Measurements from ENCODE around the gene CORT. TPM values are rescaled to one million over a fixed set of nuclear protein-coding genes. Genes with fewer than 3 reads are reported as not detected.

Gene CORT
- total RNA-seq, 4 donors from 2014 or later = 0.29 to 1.2 (median 0.33) TPM; not detected in 1

- H3K27ac ChIP-seq (replicated peaks in 1 of 4) = no peak overlapping the region
- H3K27me3 ChIP-seq = no peaks in the 10 kb centered on the region
- no peak for DNase-seq (ENCODE audit: extremely low spot score)
- no peaks in the 10 kb centered on the region for H3K36me3 ChIP-seq
- no peak overlapping the region for H3K4me3 ChIP-seq
- no peaks in the 10 kb centered on the region for H3K9me3 ChIP-seq
- no peak for TF ChIP-seq POLR2A (IDR thresholded peaks at IDR 0.05; ENCODE audit: low read depth)
- H3K4me1 ChIP-seq = peaks cover 7 to 27% (median 23%) of the 10 kb centered on the region in 4 donors
- WGBS = 78% methylated on average over 8 of the region's 8 CpGs
- intact Hi-C loops (cut with DNase I) = no loop called here
These were observed 29.5 kb downstream of the CORT start for GRCh38 chr1:10479296-10479695.

- no peaks in the 10 kb centered on the region for H3K36me3 ChIP-seq
- no peak for TF ChIP-seq POLR2A (IDR thresholded peaks at IDR 0.05; ENCODE audit: low read depth)
- no peak for TF ChIP-seq POLR2AphosphoS5 (IDR thresholded peaks at IDR 0.05)
- TF ChIP-seq EP300 (IDR thresholded peaks at IDR 0.05) = no peak
- TF ChIP-seq, protein P1, sequence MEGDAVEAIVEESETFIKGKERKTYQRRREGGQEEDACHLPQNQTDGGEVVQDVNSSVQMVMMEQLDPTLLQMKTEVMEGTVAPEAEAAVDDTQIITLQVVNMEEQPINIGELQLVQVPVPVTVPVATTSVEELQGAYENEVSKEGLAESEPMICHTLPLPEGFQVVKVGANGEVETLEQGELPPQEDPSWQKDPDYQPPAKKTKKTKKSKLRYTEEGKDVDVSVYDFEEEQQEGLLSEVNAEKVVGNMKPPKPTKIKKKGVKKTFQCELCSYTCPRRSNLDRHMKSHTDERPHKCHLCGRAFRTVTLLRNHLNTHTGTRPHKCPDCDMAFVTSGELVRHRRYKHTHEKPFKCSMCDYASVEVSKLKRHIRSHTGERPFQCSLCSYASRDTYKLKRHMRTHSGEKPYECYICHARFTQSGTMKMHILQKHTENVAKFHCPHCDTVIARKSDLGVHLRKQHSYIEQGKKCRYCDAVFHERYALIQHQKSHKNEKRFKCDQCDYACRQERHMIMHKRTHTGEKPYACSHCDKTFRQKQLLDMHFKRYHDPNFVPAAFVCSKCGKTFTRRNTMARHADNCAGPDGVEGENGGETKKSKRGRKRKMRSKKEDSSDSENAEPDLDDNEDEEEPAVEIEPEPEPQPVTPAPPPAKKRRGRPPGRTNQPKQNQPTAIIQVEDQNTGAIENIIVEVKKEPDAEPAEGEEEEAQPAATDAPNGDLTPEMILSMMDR (IDR thresholded peaks at IDR 0.05) = no peak
- H3K4me3 ChIP-seq = no peak overlapping the region
- H3K27ac ChIP-seq (replicated peaks in 1 of 4) = no peak overlapping the region
- no peaks in the 10 kb centered on the region for H3K27me3 ChIP-seq
- H3K9me3 ChIP-seq = no peaks in the 10 kb centered on the region
- no peak for DNase-seq (ENCODE audit: extremely low spot score)
- 87% methylated on average over 2 of the region's 2 CpGs for whole genome bisulfite sequencing
- intact Hi-C loops (cut with DNase I) = no loop called here
- H3K4me1 ChIP-seq = peaks cover 6 to 19% (median 15%) of the 10 kb centered on the region in 4 donors
These were observed 30.8 kb downstream of the CORT start for GRCh38 chr1:10480614-10481013.

DNA sequence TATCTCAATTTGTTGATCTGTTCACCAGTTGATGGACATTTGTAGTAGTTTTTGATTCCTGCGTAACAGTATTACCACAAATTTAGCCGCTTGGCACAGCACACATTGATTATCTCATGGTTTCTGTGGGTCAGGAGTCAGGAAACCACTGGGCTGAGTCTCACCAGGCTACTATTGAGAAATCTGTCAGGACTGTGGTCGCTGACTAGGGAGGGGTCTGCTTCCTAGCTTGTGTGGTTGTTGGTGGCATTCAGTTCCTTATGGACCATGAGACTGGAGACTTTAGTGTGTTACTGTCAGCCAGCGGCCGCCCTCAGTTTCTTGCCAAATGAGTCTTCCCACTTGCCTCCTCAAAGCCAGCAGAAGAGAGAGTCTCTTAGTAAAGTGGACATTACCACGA is 34.7 kb downstream of the CORT start:
- TF ChIP-seq, protein P1 (IDR thresholded peaks at IDR 0.05) = no peak
- TF ChIP-seq EP300 (IDR thresholded peaks at IDR 0.05) = no peak
- H3K9me3 ChIP-seq = no peaks in the 10 kb centered on the region
- no peak for DNase-seq (ENCODE audit: extremely low spot score)
- no peaks in the 10 kb centered on the region for H3K36me3 ChIP-seq
- no peaks in the 10 kb centered on the region for H3K27me3 ChIP-seq
- intact Hi-C loops (cut with DNase I) = no loop called here
- H3K4me3 ChIP-seq = no peak overlapping the region
- WGBS = 87% methylated on average over 6 of the region's 6 CpGs
- no peaks in the 10 kb centered on the region for H3K4me1 ChIP-seq
- no peak overlapping the region for H3K27ac ChIP-seq (replicated peaks in 1 of 4)

- peaks cover 1 to 10% (median 3%) of the 10 kb centered on the region in 4 donors for H3K4me1 ChIP-seq
- TF ChIP-seq POLR2AphosphoS5 (IDR thresholded peaks at IDR 0.05) (no peak), EP300 (IDR thresholded peaks at IDR 0.05) (no peak), POLR2A (IDR thresholded peaks at IDR 0.05; ENCODE audit: low read depth) (no peak)
- TF ChIP-seq, protein P1 (IDR thresholded peaks at IDR 0.05) = no peak
- no peak overlapping the region for H3K4me3 ChIP-seq
- peaks cover 0 to 5% (median 0%) of the 10 kb centered on the region in 4 donors for H3K36me3 ChIP-seq
- no peaks in the 10 kb centered on the region for H3K27me3 ChIP-seq
- DNase-seq (ENCODE audit: extremely low spot score) = no peak
- 61% methylated on average over 3 of the region's 4 CpGs for WGBS
- intact Hi-C loops (cut with DNase I) = no loop called here
- H3K9me3 ChIP-seq = no peaks in the 10 kb centered on the region
- H3K27ac ChIP-seq (replicated peaks in 1 of 4) = no peak overlapping the region
These were observed 39.6 kb downstream of the CORT start for GRCh38 chr1:10489291-10490055.

DNA sequence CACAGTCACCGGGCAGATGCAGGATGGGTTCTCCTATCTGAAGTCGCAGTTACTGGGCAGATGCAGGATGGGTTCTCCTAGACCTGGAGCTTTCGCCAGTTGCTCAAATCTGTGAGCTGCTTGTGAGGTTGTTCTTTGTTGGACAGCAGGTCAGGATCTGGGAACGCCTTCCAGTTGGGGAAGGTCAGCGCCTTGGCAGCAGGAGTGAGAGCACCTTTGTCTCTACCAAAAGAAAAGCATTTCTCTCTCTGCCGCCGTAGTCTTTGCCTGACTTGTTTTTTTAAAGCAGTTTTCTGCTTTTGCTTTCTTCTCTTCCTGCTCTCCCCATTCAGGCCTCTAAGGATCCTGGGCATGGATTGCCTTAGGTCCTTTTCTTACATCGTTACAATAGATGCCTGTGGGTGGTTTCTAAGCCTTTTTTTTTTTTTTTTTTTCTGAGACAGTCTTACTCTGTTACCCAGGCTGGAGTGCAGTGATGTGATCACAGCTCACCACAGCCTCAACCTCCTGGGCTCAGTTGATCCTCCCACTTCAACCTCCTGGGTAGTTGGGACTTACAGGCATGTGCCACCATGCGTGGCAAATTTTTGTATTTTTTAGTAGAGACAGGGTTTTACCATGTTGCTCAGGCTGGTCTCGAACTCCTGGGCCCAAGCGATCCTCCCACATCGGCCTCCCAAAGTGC is 40.6 kb downstream of the CORT start:
- no peak overlapping the region for H3K4me3 ChIP-seq
- no peaks in the 10 kb centered on the region for H3K9me3 ChIP-seq
- 82% methylated on average over 11 of the region's 12 CpGs for WGBS
- TF ChIP-seq, protein P1 (IDR thresholded peaks at IDR 0.05) = no peak
- TF ChIP-seq POLR2AphosphoS5 (IDR thresholded peaks at IDR 0.05) (no peak), POLR2A (IDR thresholded peaks at IDR 0.05; ENCODE audit: low read depth) (no peak), EP300 (IDR thresholded peaks at IDR 0.05) (no peak)
- no peaks in the 10 kb centered on the region for H3K27me3 ChIP-seq
- no peak overlapping the region for H3K27ac ChIP-seq (replicated peaks in 1 of 4)
- peaks cover 0 to 5% (median under 1%) of the 10 kb centered on the region in 4 donors for H3K36me3 ChIP-seq
- H3K4me1 ChIP-seq = peaks cover 11 to 20% (median 12%) of the 10 kb centered on the region in 4 donors
- no peak for DNase-seq (ENCODE audit: extremely low spot score)
- intact Hi-C loops (cut with DNase I) = no loop called here
